GM12872 (cell line): ENCODE results near the gene CMTM6.

Experiments used
- TF ChIP-seq, protein P1 (sequence below): IDR thresholded peaks from 3 replicates; pipeline ENCODE4 v1.5.1; 2011; ENCODE audit warnings: low read depth, mild to moderate bottlenecking, low read length, moderate library complexity; ENCODE audit not compliant: insufficient read depth

CMTM6 gene

DNA sequence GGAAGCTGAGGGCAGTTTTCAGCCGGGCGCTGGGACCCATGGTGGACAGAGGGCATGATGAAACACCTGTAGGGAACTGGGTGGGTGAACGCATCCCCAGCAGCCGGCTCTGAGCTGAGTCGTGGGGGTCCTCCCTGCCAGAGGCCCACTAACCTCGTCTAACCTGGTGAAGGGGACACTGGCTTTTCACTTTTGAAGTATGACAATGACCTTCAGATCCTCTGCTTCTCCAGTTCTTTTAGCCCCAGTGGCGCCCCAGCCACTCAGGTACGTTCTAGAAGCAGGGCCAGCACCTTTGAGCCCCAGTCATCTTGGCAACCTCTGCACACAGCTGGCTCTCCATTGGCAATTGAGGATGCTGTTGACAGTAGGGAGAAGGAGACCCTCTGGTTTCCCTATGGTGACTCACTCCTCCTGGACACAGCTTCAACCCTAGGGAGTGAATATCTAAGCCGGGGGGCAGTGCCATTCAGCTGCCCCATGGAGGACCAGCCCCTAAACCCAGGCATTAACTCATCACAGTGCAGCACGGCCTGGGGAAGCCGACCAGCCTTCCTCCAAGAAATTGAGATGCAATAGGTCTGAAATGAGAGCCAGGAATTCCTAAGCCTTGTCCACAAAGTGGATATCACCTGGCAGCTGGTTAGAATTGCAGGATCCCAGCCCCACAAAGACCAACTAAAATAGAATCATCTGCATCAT lies 46.1 kb downstream of the CMTM6 start:
- TF ChIP-seq, protein P1, sequence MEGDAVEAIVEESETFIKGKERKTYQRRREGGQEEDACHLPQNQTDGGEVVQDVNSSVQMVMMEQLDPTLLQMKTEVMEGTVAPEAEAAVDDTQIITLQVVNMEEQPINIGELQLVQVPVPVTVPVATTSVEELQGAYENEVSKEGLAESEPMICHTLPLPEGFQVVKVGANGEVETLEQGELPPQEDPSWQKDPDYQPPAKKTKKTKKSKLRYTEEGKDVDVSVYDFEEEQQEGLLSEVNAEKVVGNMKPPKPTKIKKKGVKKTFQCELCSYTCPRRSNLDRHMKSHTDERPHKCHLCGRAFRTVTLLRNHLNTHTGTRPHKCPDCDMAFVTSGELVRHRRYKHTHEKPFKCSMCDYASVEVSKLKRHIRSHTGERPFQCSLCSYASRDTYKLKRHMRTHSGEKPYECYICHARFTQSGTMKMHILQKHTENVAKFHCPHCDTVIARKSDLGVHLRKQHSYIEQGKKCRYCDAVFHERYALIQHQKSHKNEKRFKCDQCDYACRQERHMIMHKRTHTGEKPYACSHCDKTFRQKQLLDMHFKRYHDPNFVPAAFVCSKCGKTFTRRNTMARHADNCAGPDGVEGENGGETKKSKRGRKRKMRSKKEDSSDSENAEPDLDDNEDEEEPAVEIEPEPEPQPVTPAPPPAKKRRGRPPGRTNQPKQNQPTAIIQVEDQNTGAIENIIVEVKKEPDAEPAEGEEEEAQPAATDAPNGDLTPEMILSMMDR: no peak

DNA sequence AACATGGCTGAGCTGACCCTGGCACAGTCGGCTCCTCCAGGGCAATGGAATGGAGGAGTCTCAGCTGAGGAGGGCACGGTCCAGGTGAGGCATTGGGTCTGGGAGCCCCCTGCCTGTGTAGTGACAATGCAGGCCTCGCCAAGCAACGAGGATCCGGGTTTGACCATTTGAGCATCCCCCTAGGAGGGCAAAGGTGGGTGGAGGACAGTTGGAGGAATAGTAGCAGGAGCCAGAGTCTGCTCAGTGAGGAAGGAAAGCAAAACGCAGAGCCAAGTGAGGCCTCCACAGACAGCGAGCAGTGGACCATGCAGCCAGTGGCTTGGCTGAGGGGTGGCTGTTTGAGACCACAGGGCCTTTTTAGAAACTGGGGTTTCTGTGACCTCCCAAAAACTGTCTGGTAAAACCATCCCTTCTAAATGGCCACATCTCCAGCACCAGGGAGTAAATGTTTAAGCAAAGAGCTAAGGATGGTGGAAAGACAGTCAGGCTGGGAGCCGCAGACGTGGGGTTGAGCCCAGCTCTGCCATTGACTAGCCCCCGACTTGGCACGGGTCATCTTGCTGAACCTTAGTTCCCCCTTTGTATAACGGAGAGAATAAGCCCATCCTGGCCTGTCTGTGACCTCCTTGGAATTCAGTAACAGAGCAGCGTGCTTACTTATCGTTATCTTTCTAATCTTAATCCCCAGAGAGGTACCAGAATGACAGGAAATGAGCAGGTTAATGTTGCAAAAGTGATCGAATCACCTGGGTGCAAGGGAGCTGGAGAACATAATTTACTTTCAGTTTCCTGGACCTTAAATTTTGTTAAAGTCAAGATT lies 46.8 kb downstream of the CMTM6 start:
- TF ChIP-seq, protein P1: no peak

DNA sequence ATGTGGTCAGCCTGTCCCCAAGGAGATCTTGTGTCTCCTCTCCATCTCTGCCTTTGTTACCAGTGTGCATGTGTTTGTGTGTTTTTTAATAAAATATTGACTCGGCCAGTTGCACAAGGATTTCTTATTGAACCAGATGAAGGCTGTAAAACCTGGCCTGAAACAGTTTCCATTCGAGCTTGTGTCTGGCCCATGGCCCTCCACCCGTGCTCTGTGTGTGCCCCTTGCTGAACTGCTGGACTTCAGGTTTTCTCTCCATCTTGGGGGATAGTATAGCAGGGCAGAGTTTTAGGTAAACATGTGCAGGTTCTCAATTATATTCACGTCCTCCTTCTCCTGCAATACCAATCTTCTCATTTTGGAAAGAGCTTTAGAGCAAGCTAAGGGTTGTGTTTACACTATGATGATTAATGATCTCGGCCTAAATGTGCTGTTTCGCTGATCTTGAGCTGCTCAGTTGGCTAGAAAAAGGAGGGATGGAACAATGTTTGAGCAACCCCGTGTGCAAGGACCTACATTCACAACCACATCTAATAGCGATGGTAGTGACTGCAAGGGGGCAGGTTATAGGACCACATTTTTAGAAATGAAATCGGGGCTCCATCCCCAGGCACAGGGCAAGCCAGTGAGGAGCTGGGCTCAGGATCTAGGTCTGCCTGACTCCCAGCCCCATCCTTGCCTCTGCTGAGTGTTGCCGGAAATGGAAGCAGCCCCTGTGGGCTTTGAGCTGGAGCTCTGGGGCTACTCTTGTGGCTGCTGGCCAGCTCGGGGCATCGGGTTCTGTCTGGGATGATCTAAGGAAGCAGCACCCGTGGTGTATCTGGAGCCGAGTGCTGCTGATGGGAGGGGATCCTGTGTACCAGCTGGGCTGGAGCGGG lies 47.7 kb downstream of the CMTM6 start:
- TF ChIP-seq, protein P1: no peak

DNA sequence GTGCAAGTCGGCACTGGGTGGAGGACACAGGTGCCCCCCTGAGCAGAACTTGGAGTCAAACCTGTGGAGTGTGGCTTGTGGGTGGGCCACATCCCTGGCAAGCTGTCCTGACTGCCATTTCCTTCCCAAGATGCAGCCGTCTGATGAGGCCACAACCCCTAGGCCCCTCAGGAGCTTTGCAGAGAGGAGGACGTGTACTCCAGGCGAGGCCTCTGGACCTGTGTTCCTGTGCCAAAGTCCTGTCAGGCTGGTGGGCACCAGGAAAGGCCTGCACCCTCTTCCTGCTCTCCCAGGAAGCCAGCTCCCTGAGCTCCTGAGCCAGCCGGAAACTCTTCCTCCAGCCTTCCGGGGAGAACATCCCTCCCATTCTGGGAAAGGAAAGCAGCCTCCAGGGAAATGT lies 48.5 kb downstream of the CMTM6 start:
- TF ChIP-seq, protein P1: no peak

DNA sequence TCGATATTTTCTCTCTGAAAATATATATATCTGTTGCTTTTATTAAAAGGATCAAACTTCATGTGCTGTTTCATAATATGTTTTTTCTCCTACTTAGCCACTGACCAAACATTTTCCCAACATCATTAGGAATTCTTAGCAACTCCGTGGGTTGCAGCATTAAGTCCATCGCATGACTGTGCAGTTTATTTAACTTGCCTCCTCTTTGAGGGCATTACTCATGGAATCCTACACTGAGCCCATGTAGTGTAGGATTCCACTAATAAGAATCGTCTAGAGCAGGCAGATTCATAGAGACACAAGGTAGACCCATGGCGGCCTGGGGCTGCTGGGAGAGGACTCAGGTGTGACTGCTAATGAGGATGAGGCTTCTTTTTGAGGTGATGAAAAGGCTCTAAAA lies 49.3 kb downstream of the CMTM6 start:
- TF ChIP-seq, protein P1: no peak

DNA sequence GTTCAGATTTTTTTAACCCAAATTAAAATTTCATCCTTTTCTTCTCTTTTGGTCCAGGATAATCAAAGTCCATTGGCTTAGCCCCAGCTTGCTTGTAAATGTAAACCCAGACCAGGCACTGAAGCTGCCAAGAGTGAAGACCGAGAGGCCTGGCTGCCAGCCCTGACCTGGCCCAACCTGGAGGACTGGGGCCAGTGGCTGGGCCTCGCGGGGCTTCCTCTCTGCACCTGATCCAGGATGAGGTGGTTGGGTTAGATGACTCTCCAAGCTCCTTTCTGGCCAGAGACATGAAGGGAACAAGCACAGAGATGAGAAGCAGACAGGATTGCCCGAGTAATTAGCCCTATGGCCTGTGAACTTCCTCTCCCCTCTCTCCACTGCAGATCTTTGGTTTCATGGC lies 50.6 kb downstream of the CMTM6 start:
- TF ChIP-seq, protein P1: no peak

DNA sequence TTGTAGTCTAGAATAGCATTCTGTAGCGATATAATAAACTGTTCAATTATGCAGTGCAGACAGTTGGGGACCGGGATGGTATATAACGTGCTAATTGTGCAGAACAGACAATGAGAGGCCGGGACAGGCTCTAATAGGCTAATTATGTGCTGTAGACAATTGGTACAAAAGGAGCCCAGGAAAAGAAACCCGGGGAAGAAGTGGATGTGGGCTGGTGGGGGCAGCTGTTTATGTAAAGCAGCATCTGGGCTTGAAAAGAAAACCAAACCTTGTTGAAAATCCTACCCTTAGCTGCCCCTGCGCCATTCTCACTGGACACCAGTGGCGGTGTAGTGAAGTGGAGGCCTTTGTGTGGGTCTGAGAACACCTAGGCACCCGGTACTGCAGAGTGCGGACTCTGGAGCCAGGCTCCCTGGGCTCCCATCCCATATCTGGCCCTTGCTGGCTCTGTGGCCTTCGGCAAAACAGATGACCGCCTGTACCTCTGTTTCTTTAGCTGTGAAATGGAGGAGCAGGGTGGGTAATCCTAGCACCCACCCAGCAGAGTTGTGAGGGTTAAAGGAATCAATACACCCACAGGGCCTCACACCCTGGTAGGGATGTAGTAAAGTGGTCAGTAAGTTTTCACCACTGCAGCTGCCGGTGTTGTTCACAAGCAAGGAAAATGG lies 51.5 kb downstream of the CMTM6 start:
- TF ChIP-seq, protein P1: no peak
